ENCODE data around the gene FGF14.

The FGF14 gene

GRCh38 chr13:102277286-102277685 is 124.6 kb downstream of the FGF14 start:
- no peak for TF ChIP-seq CTCF (IDR thresholded peaks at IDR 0.05)
- Mint-ChIP-seq H3K27me3 (ENCODE audit: low read depth, poor library complexity) (no peaks in the 10 kb centered on the region), H3K4me1 (no peaks in the 10 kb centered on the region), H3K27ac (no peak overlapping the region), H3K9me3 (no peaks in the 10 kb centered on the region), H3K36me3 (ENCODE audit: low read depth) (no peaks in the 10 kb centered on the region), H3K4me3 (no peak overlapping the region)
- no peak for DNase-seq

DNA sequence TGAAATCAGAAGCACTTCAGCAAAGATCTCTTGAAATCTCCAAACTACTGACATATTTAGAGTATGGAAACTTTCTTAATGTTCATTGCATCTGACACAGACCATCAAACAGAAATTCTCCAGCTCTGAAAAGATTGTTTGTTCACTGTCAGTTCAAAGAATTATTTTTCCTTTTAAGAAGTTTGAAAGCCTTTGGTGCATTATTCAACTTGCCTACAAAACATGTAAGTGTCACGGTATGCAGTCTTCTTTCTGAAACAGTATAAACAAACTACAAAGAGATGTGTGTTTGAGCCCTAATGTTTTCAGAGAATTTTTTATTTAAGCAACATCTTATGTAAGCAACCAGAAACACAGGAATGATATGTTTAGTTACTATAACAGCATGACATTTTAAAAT is 125.4 kb downstream of the FGF14 start:
- TF ChIP-seq CTCF (IDR thresholded peaks at IDR 0.05) = no peak
- H3K4me1 Mint-ChIP-seq = no peaks in the 10 kb centered on the region
- no peaks in the 10 kb centered on the region for H3K27me3 Mint-ChIP-seq (ENCODE audit: low read depth, poor library complexity)
- no peak overlapping the region for H3K27ac Mint-ChIP-seq
- H3K36me3 Mint-ChIP-seq (ENCODE audit: low read depth) = no peaks in the 10 kb centered on the region
- no peaks in the 10 kb centered on the region for H3K9me3 Mint-ChIP-seq
- no peak for DNase-seq
- no peak overlapping the region for H3K4me3 Mint-ChIP-seq

DNA sequence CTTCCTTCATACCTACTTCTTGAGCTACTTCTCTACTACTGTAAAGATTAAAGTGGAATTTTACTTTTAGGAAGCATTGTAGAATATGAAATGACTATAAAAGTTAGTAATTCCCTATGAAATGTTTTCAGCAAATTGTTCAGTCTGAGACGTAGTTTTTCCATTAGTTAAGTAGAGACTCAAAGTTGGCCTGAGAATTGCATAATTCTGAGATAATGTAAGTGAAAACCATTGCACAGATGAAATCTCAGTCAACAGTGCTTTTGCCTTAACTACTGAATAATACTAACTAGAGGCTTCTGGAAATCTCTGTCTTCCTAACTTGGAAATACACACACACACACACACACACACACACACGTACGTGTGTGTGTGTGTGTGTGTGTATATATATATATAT is 125.9 kb downstream of the FGF14 start:
- Mint-ChIP-seq H3K36me3 (ENCODE audit: low read depth) (no peaks in the 10 kb centered on the region), H3K27me3 (ENCODE audit: low read depth, poor library complexity) (no peaks in the 10 kb centered on the region), H3K27ac (no peak overlapping the region), H3K4me3 (no peak overlapping the region), H3K4me1 (no peaks in the 10 kb centered on the region), H3K9me3 (no peaks in the 10 kb centered on the region)
- TF ChIP-seq CTCF (IDR thresholded peaks at IDR 0.05) = no peak
- no peak for DNase-seq

- no peak overlapping the region for H3K27ac Mint-ChIP-seq
- no peak for TF ChIP-seq CTCF (IDR thresholded peaks at IDR 0.05)
- H3K36me3 Mint-ChIP-seq (ENCODE audit: low read depth) = no peaks in the 10 kb centered on the region
- no peaks in the 10 kb centered on the region for H3K4me1 Mint-ChIP-seq
- H3K4me3 Mint-ChIP-seq = no peak overlapping the region
- no peak for DNase-seq
- no peaks in the 10 kb centered on the region for H3K27me3 Mint-ChIP-seq (ENCODE audit: low read depth, poor library complexity)
- H3K9me3 Mint-ChIP-seq = no peaks in the 10 kb centered on the region
These were observed 128.7 kb downstream of the FGF14 start for GRCh38 chr13:102273111-102273510.

GRCh38 chr13:102267191-102267590 is 134.7 kb downstream of the FGF14 start:
- DNase-seq = no peak
- Mint-ChIP-seq H3K4me1 (no peaks in the 10 kb centered on the region), H3K27ac (no peak overlapping the region), H3K27me3 (ENCODE audit: low read depth, poor library complexity) (no peaks in the 10 kb centered on the region), H3K9me3 (no peaks in the 10 kb centered on the region), H3K4me3 (no peak overlapping the region), H3K36me3 (ENCODE audit: low read depth) (no peaks in the 10 kb centered on the region)
- TF ChIP-seq CTCF (IDR thresholded peaks at IDR 0.05) = no peak

GRCh38 chr13:102261809-102262208 is 140.0 kb downstream of the FGF14 start:
- no peak overlapping the region for H3K27ac Mint-ChIP-seq
- peaks cover 5% of the 10 kb centered on the region for H3K4me1 Mint-ChIP-seq
- DNase-seq = no peak
- TF ChIP-seq CTCF (IDR thresholded peaks at IDR 0.05) = no peak
- no peaks in the 10 kb centered on the region for H3K36me3 Mint-ChIP-seq (ENCODE audit: low read depth)
- no peak overlapping the region for H3K4me3 Mint-ChIP-seq
- H3K27me3 Mint-ChIP-seq (ENCODE audit: low read depth, poor library complexity) = no peaks in the 10 kb centered on the region
- H3K9me3 Mint-ChIP-seq = no peaks in the 10 kb centered on the region
